ENCODE measurements around the gene PDE4D. TPM values are rescaled to one million over a fixed set of nuclear protein-coding genes. Genes with fewer than 3 reads are reported as not detected.
"Not testable (repeated sequence)": the region's sequence is repeated elsewhere in the genome, so short reads cannot be mapped to it uniquely, and the experiment has no call there.

Gene PDE4D
- total RNA-seq, 2 experiments from 2014 or later, result 40.5 to 41.2 TPM

- CTCF ChIA-PET, result interaction anchor here (1.2 kb wide), 1 partner anchor 117 kb away, joined by 7 read pairs; no protein-coding TSS in a partner anchor
- no peak overlapping the region for H3K27ac Mint-ChIP-seq
- H3K4me1 Mint-ChIP-seq (ENCODE audit: low read depth), result peaks cover 70% of the 10 kb centered on the region
- no peak for DNase-seq
- H3K9me3 Mint-ChIP-seq, result no peaks in the 10 kb centered on the region
- no peaks in the 10 kb centered on the region for H3K27me3 Mint-ChIP-seq (ENCODE audit: low read depth)
- H3K36me3 Mint-ChIP-seq (ENCODE audit: low read depth), result peaks cover 5% of the 10 kb centered on the region
- H3K4me3 Mint-ChIP-seq, result no peak overlapping the region
- intact Hi-C loops (cut with micrococcal nuclease), result loop anchor here (1.0 kb wide), 1 partner anchor 33 kb away; no protein-coding TSS in a partner anchor
Measured at GRCh38 chr5:59003641-59004040, 889.9 kb downstream of the PDE4D start.

- intact Hi-C loops (cut with micrococcal nuclease), result no loop called here
- Mint-ChIP-seq H3K36me3 (ENCODE audit: low read depth) (peaks cover 5% of the 10 kb centered on the region), H3K4me1 (ENCODE audit: low read depth) (peaks cover 69% of the 10 kb centered on the region), H3K9me3 (no peaks in the 10 kb centered on the region), H3K4me3 (no peak overlapping the region), H3K27ac (no peak overlapping the region), H3K27me3 (ENCODE audit: low read depth) (no peaks in the 10 kb centered on the region)
- CTCF ChIA-PET, result interaction anchor here (1.2 to 1.8 kb wide), 2 partner anchors 117 to 185 kb away, joined by 5 to 7 read pairs; no protein-coding TSS in a partner anchor
- DNase-seq, result no peak
Measured at GRCh38 chr5:59003124-59003523, 890.4 kb downstream of the PDE4D start.

GRCh38 chr5:59002162-59002825 lies 891.2 kb downstream of the PDE4D start:
- Mint-ChIP-seq H3K9me3 (no peaks in the 10 kb centered on the region), H3K27ac (peak overlapping the region; percentile 32), H3K4me1 (ENCODE audit: low read depth) (peaks cover 66% of the 10 kb centered on the region), H3K36me3 (ENCODE audit: low read depth) (peaks cover 5% of the 10 kb centered on the region), H3K27me3 (ENCODE audit: low read depth) (no peaks in the 10 kb centered on the region), H3K4me3 (no peak overlapping the region)
- no peak for DNase-seq
- intact Hi-C loops (cut with micrococcal nuclease), result no loop called here
- CTCF ChIA-PET, result interaction anchor here (0.6 to 1.8 kb wide), 6 partner anchors 34 to 186 kb away, joined by 3 to 7 read pairs (median 4); no protein-coding TSS in a partner anchor

GRCh38 chr5:59001716-59002115 lies 891.8 kb downstream of the PDE4D start:
- H3K27me3 Mint-ChIP-seq (ENCODE audit: low read depth), result no peaks in the 10 kb centered on the region
- H3K36me3 Mint-ChIP-seq (ENCODE audit: low read depth), result peaks cover 5% of the 10 kb centered on the region
- peak overlapping the region; percentile 33 for H3K27ac Mint-ChIP-seq
- H3K9me3 Mint-ChIP-seq, result no peaks in the 10 kb centered on the region
- H3K4me1 Mint-ChIP-seq (ENCODE audit: low read depth), result peaks cover 65% of the 10 kb centered on the region
- no peak overlapping the region for H3K4me3 Mint-ChIP-seq
- DNase-seq, result no peak
- intact Hi-C loops (cut with micrococcal nuclease), result loop anchor here (2.0 kb wide), 1 partner anchor 19 kb away; no protein-coding TSS in a partner anchor
- CTCF ChIA-PET, result interaction anchor here (0.6 to 1.8 kb wide), 7 partner anchors 33 to 186 kb away, joined by 3 to 5 read pairs (median 3); no protein-coding TSS in a partner anchor

- H3K27me3 Mint-ChIP-seq (ENCODE audit: low read depth), result no peaks in the 10 kb centered on the region
- H3K36me3 Mint-ChIP-seq (ENCODE audit: low read depth), result peaks cover 5% of the 10 kb centered on the region
- CTCF ChIA-PET, result interaction anchor here (0.7 to 1.8 kb wide), 5 partner anchors 33 to 187 kb away, joined by 3 to 5 read pairs (median 3); no protein-coding TSS in a partner anchor
- intact Hi-C loops (cut with micrococcal nuclease), result loop anchor here (2.0 kb wide), 1 partner anchor 18 kb away; no protein-coding TSS in a partner anchor
- H3K9me3 Mint-ChIP-seq, result no peaks in the 10 kb centered on the region
- peaks cover 59% of the 10 kb centered on the region for H3K4me1 Mint-ChIP-seq (ENCODE audit: low read depth)
- DNase-seq, result no peak
- no peak overlapping the region for H3K4me3 Mint-ChIP-seq
- H3K27ac Mint-ChIP-seq, result peak overlapping the region; percentile 33
Measured at GRCh38 chr5:59001154-59001553, 892.4 kb downstream of the PDE4D start.

- intact Hi-C loops (cut with micrococcal nuclease), result loop anchor here (2.0 kb wide), 1 partner anchor 17 kb away; no protein-coding TSS in a partner anchor
- Mint-ChIP-seq H3K9me3 (no peaks in the 10 kb centered on the region), H3K27me3 (ENCODE audit: low read depth) (no peaks in the 10 kb centered on the region), H3K36me3 (ENCODE audit: low read depth) (peaks cover 8% of the 10 kb centered on the region), H3K27ac (no peak overlapping the region), H3K4me3 (no peak overlapping the region), H3K4me1 (ENCODE audit: low read depth) (peaks cover 53% of the 10 kb centered on the region)
- no peak for DNase-seq
- CTCF ChIA-PET, result interaction anchor here (0.7 kb wide), 1 partner anchor 166 kb away, joined by 3 read pairs; no protein-coding TSS in a partner anchor
Measured at GRCh38 chr5:59000211-59000610, 893.3 kb downstream of the PDE4D start.

GRCh38 chr5:58999804-59000203 lies 893.7 kb downstream of the PDE4D start:
- Mint-ChIP-seq H3K4me1 (ENCODE audit: low read depth) (peaks cover 51% of the 10 kb centered on the region), H3K9me3 (no peaks in the 10 kb centered on the region), H3K36me3 (ENCODE audit: low read depth) (peaks cover 8% of the 10 kb centered on the region), H3K27ac (no peak overlapping the region), H3K4me3 (no peak overlapping the region), H3K27me3 (ENCODE audit: low read depth) (no peaks in the 10 kb centered on the region)
- intact Hi-C loops (cut with micrococcal nuclease), result loop anchor here (2.0 kb wide), 1 partner anchor 17 kb away; no protein-coding TSS in a partner anchor
- CTCF ChIA-PET, result interaction anchor here (0.6 to 0.7 kb wide), 3 partner anchors 11 to 165 kb away, joined by 3 read pairs; no protein-coding TSS in a partner anchor
- DNase-seq, result no peak

- Mint-ChIP-seq H3K9me3 (no peaks in the 10 kb centered on the region), H3K4me1 (ENCODE audit: low read depth) (peaks cover 47% of the 10 kb centered on the region), H3K4me3 (no peak overlapping the region), H3K27ac (no peak overlapping the region), H3K27me3 (ENCODE audit: low read depth) (no peaks in the 10 kb centered on the region), H3K36me3 (ENCODE audit: low read depth) (peaks cover 7% of the 10 kb centered on the region)
- intact Hi-C loops (cut with micrococcal nuclease), result no loop called here
- CTCF ChIA-PET, result interaction anchor here (1.7 kb wide), 1 partner anchor 106 kb away, joined by 6 read pairs; no protein-coding TSS in a partner anchor
- DNase-seq, result no peak
Measured at GRCh38 chr5:58998544-58998943, 895.0 kb downstream of the PDE4D start.

GRCh38 chr5:58995779-58996178 lies 897.7 kb downstream of the PDE4D start:
- H3K4me1 Mint-ChIP-seq (ENCODE audit: low read depth), result peaks cover 28% of the 10 kb centered on the region
- CTCF ChIA-PET, result interaction anchor here (0.7 kb wide), 1 partner anchor 440 kb away, joined by 3 read pairs; no protein-coding TSS in a partner anchor
- intact Hi-C loops (cut with micrococcal nuclease), result not testable (repeated sequence)

GRCh38 chr5:58993461-58993860 lies 900.1 kb downstream of the PDE4D start:
- intact Hi-C loops (cut with micrococcal nuclease), result no loop called here
- no peak for DNase-seq
- H3K9me3 Mint-ChIP-seq, result no peaks in the 10 kb centered on the region
- CTCF ChIA-PET, result no interaction called here
- H3K36me3 Mint-ChIP-seq (ENCODE audit: low read depth), result peaks cover 20% of the 10 kb centered on the region
- H3K27me3 Mint-ChIP-seq (ENCODE audit: low read depth), result no peaks in the 10 kb centered on the region
- peaks cover 14% of the 10 kb centered on the region for H3K4me1 Mint-ChIP-seq (ENCODE audit: low read depth)
- H3K27ac Mint-ChIP-seq, result no peak overlapping the region
- no peak overlapping the region for H3K4me3 Mint-ChIP-seq

More at GRCh38 chr5:58995779-58996178, 897.7 kb downstream of the PDE4D start:
- H3K4me3 Mint-ChIP-seq; DNase-seq; H3K9me3 Mint-ChIP-seq; H3K27me3 Mint-ChIP-seq (ENCODE audit: low read depth): not testable (repeated sequence)
- Mint-ChIP-seq H3K36me3 (ENCODE audit: low read depth) (peaks cover 13% of the 10 kb centered on the region), H3K27ac (peak overlapping the region; percentile 51)

- intact Hi-C loops (cut with micrococcal nuclease), result loop anchor here (1.0 kb wide), 1 partner anchor 8 kb away; no protein-coding TSS in a partner anchor
- no peak for DNase-seq
- no peaks in the 10 kb centered on the region for H3K27me3 Mint-ChIP-seq (ENCODE audit: low read depth)
- H3K4me3 Mint-ChIP-seq, result no peak overlapping the region
- H3K9me3 Mint-ChIP-seq, result no peaks in the 10 kb centered on the region
- no peak overlapping the region for H3K27ac Mint-ChIP-seq
- CTCF ChIA-PET, result no interaction called here
- peaks cover 4% of the 10 kb centered on the region for H3K4me1 Mint-ChIP-seq (ENCODE audit: low read depth)
- peaks cover 31% of the 10 kb centered on the region for H3K36me3 Mint-ChIP-seq (ENCODE audit: low read depth)
Measured at GRCh38 chr5:58988938-58989337, 904.6 kb downstream of the PDE4D start.

GRCh38 chr5:58987193-58987592 lies 906.3 kb downstream of the PDE4D start:
- H3K9me3 Mint-ChIP-seq, result no peaks in the 10 kb centered on the region
- no peak overlapping the region for H3K27ac Mint-ChIP-seq
- no peak overlapping the region for H3K4me3 Mint-ChIP-seq
- no peaks in the 10 kb centered on the region for H3K27me3 Mint-ChIP-seq (ENCODE audit: low read depth)
- DNase-seq, result no peak
- H3K4me1 Mint-ChIP-seq (ENCODE audit: low read depth), result no peaks in the 10 kb centered on the region
- H3K36me3 Mint-ChIP-seq (ENCODE audit: low read depth), result peaks cover 37% of the 10 kb centered on the region
- CTCF ChIA-PET, result no interaction called here
- intact Hi-C loops (cut with micrococcal nuclease), result no loop called here
